ENCODE measurements around the gene BCL11B.
"Not testable (repeated sequence)": the region's sequence is repeated elsewhere in the genome, so short reads cannot be mapped to it uniquely, and the experiment has no call there.

BCL11B gene

GRCh38 chr14:99239661-99240092, 32.3 kb downstream of the BCL11B start:
- DNase-seq = no peak

GRCh38 chr14:99238216-99238615, 33.8 kb downstream of the BCL11B start:
- DNase-seq = no peak

DNA sequence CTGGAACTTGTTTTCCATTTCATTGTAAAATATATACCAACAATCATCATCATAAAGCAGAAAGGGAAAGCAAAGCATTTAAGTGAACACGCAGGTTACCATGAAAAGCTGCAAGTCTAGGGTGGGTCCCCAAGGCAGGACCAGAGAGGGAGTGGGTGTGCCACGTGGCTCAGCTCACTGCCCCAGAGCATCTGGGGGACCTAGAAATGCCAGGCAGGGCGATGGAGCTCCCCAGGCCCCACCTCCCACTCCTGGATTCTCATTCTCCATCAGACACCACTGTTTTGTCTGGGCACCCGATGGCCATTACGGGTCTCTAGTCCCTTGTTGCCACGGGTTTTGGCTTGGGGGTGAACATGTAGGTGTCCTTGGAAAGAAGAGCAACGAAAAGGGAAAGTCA, 34.7 kb downstream of the BCL11B start:
- DNase-seq = no peak

- DNase-seq = no peak
Observed at GRCh38 chr14:99236386-99237138, 35.4 kb downstream of the BCL11B start.

GRCh38 chr14:99235582-99236320, 36.2 kb downstream of the BCL11B start:
- no peak for DNase-seq

DNA sequence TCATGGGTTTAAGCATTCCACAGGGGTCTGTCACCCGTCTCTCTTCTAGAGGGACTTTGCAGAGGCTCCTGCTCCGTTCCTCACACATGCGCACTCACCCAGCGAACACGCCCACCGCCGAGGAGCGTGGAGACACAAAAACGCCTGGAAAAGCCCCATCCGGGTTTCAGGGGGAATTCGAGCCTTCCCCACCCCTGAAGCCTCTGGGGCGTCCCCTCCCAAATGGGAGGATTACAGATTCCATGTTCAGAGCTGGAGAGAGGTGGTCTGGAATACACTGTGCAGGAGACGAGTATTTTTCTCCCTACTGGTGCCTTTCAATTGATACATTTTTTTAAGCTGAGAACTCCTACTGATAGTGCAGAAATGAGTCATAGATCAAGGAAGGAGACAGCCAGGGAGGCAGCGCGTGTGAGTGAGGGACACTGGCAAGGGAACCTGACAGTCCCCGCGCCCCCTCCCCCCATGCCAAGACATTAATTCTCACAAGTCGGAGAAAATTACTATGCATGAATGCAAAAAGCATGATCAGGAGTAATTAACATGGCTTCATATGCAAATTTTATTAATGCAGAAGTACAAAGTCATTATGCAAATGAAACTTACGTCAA, 36.9 kb downstream of the BCL11B start:
- no peak for DNase-seq

- DNase-seq = no peak
Observed at GRCh38 chr14:99234355-99234754, 37.6 kb downstream of the BCL11B start.

- DNase-seq = no peak
Observed at GRCh38 chr14:99233222-99234035, 38.6 kb downstream of the BCL11B start.

DNA sequence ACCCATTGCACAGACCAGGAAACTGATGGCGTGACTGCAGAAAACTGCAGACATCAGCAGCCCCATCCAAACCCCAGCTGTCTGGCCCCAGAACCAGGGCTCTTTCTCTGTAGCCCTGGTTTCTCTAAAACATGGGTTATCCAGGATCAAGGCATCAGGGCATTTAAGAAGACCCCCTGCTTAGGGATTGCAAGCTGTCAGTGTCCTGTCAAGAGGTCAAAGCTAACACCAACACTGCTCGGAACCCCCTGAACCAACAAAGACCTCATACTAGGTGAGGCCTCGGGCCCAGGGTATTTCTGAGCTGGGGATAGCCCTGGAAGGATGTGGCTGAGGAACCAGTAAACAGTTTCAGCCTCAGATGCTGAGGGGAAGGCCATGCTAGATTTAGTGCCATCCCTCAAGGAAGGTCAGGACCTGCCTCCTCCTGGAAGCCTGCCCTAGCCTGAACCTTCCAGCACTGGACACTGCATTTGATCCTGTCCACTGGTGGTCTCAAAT, 39.2 kb downstream of the BCL11B start:
- no peak for DNase-seq

- DNase-seq = no peak
Observed at GRCh38 chr14:99231850-99232713, 39.9 kb downstream of the BCL11B start.

DNA sequence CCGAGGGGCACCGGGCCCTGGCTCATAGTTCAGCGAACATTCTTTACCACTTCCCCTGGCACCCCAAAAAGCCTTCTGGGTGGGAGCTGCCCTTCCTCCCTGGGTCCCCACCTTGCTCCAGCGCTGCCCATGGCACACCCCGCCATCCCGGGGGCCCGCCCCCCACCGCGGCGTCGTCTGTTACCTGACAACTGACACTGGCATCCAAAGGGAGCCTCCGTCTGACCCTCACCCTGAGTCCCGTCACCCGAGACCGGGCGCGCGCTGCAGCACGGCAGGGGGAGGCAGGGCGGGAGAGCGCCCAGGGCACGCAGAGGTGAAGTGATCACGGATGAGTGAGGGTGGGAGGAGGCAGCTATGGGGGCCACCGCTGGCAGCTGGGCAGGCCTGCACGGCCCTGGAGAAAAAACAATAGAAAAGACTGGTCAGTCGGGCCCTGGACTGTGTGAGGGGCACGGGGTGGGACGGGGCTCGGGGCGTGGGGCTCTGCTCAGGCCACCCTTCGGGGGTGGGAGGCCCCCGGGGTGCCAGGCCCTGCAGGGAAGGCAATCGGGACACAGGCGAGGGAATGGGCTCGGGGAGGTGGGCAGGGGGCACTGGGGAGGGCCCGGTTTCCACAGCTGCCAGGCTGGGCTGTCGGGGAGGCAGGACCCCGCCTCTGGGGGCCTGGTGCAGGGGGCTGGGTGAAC, 40.7 kb downstream of the BCL11B start:
- DNase-seq = no peak

DNA sequence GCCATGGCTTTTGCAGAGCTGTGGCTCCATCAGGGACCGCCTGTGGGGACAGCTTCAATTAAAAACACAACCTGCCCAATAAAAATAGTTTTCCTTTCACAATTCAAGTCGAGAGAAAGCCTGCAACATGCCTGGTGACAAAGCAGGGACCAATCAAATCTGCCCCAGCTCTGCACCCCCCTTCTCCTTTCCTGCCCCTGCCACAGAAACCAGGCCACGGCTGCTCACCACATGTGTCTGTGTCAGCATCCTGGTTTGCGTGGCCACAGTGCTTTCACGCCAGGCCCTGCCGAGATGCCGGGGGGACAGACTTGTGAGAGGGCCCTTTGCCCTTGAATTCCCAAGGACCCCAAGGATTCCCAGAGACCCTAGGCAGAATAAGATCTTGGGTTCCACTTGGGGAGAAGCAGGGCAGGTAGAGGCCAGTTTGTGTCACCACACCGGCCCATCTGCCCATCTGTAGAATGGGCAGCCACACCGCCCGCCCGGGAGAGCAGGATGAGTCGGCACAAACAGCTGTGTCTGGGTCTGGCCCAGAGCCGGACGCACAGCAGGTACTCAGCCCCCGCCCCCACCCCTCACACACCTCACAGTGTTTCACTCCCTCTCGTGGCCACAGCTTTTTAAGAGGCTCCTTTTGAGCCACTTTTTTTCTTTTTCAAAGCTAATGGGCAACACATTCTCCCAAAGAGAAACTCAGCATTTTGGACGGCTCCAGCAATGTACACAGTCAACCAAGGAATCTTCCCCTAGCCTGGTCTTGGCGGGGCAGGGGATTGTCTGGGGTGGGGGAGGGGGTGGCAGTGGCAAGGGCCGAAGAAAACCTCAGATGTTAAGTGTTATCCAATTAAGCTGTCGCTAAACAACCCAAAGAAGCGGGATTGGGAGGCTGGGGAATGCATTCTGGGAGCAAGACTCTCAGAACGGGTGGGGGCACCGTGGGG, 41.5 kb downstream of the BCL11B start:
- no peak for DNase-seq

- no peak for DNase-seq
Observed at GRCh38 chr14:99229654-99230207, 42.3 kb downstream of the BCL11B start.

- DNase-seq = not testable (repeated sequence)
Observed at GRCh38 chr14:99228760-99229159, 43.2 kb downstream of the BCL11B start.

GRCh38 chr14:99226687-99227086, 45.3 kb downstream of the BCL11B start:
- DNase-seq = no peak

DNA sequence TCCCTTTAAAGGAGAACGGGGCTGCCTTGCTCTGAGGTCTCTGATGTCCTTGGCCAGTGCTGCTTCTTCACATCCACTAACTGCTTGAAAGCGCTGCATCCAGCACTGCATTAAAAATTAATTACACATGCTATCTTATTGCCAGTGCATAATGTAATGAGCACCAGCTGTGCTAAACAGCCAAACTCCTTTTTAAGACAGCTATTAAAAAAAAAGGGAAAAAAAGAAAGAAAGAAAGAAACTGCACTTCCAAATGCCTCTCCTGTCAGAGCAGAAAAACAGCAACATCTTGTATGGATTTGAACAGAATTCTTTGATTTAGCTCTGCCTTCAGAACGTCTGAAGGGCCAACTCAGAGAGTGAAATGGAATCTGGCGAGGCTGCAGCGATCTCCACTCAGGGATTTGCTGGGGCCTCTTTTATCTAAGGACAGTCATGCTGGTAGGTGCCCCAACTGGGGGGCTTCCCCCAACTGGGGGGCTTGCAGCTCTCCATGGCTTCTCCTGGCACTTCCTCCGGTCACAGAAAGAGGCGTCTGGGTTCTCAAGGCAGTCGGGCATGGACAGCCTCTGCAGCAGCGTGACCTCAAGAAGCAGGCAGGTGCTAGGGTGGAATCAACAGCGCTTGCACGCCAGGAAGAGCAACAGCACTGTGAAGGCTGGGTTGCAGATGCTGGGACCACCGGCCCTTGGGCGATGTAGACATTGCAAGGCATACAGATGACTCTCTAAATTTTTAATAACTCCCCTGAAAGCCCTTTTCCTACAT, 46.4 kb downstream of the BCL11B start:
- no peak for DNase-seq

DNA sequence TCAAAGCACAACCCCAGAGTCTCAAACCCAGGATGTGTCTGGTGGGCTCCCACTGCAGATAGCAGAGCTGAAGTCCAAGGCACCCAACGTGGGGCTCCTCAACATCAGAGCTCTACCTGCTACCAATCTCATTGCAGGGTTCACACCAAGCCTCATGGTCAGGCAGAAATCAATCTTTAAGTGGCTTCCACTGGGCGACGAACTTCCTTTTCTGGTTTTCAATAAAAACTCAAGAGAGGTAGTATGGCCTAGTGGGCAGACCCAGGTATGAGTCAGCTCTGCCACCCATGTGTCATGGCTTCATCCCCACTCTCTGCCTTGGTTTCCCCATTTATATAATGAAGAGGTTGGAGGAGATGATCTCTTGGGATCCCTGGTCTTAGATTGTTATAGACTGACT, 47.0 kb downstream of the BCL11B start:
- DNase-seq = no peak

- DNase-seq = no peak
Observed at GRCh38 chr14:99224116-99224910, 47.7 kb downstream of the BCL11B start.
